ENCODE data around the gene CUL4A.

CUL4A gene

GRCh38 chr13:113184568-113185440 lies 24.6 kb upstream of the CUL4A start:
- no peak overlapping the region for H2AFZ ChIP-seq (ENCODE audit: low read length)
- no peak overlapping the region for H3K4me3 ChIP-seq (ENCODE audit: low read length, poor library complexity, severe bottlenecking)
- no peaks in the 10 kb centered on the region for H3K27me3 ChIP-seq (ENCODE audit: insufficient read depth, low read length, poor library complexity, severe bottlenecking)
- no peaks in the 10 kb centered on the region for H3K9me3 ChIP-seq (ENCODE audit: insufficient read depth, low read depth, low read length)
- H3K79me2 ChIP-seq (ENCODE audit: insufficient read depth, low read length) = no peaks in the 10 kb centered on the region
- no peak overlapping the region for H3K9ac ChIP-seq (ENCODE audit: low read depth, low read length, poor library complexity, severe bottlenecking)
- peaks cover 59% of the 10 kb centered on the region; the same call in 1 of the 2 replicates for H3K36me3 ChIP-seq (ENCODE audit: insufficient read depth, low read length)
- no peaks in the 10 kb centered on the region for H4K20me1 ChIP-seq (ENCODE audit: insufficient read depth, low read length, poor library complexity, severe bottlenecking)
- H3K4me1 ChIP-seq (ENCODE audit: insufficient read depth, low read length, poor library complexity, severe bottlenecking) = no peaks in the 10 kb centered on the region
- H3K4me2 ChIP-seq (ENCODE audit: low read depth, low read length, poor library complexity, severe bottlenecking) = no peak overlapping the region
- H3F3A ChIP-seq (ENCODE audit: low read depth) = no peaks in the 10 kb centered on the region
- TF ChIP-seq EZH2phosphoT487 (IDR thresholded peaks at IDR 0.05; ENCODE audit: borderline replicate concordance) (no peak), CTCF (conservative IDR thresholded peaks at IDR 0.05; ENCODE audit: low read length) (no peak)
- H3K9me2 ChIP-seq (replicated peaks; ENCODE audit: low read depth, low read length) = no peaks in the 10 kb centered on the region

- Histone ChIP-seq H3K4me2 (ENCODE audit: low read depth, low read length, poor library complexity, severe bottlenecking) (no peak overlapping the region), H3K9ac (ENCODE audit: low read depth, low read length, poor library complexity, severe bottlenecking) (no peak overlapping the region)
Observed at GRCh38 chr13:113186061-113186900, 23.1 kb upstream of the CUL4A start.

GRCh38 chr13:113187263-113187669 lies 22.1 kb upstream of the CUL4A start:
- Histone ChIP-seq H3K4me1 (ENCODE audit: insufficient read depth, low read length, poor library complexity, severe bottlenecking) (no peaks in the 10 kb centered on the region), H3K4me2 (ENCODE audit: low read depth, low read length, poor library complexity, severe bottlenecking) (no peak overlapping the region)

More at GRCh38 chr13:113186061-113186900, 23.1 kb upstream of the CUL4A start:
- no peaks in the 10 kb centered on the region for H3K79me2 ChIP-seq (ENCODE audit: insufficient read depth, low read length)
- no peaks in the 10 kb centered on the region for H4K20me1 ChIP-seq (ENCODE audit: insufficient read depth, low read length, poor library complexity, severe bottlenecking)
- no peak overlapping the region for H3K4me3 ChIP-seq (ENCODE audit: low read length, poor library complexity, severe bottlenecking)
- H3K36me3 ChIP-seq (ENCODE audit: insufficient read depth, low read length) = peaks cover 51% of the 10 kb centered on the region; the same call in 1 of the 2 replicates
- H2AFZ ChIP-seq (ENCODE audit: low read length) = no peak overlapping the region
- no peaks in the 10 kb centered on the region for H3K9me2 ChIP-seq (replicated peaks; ENCODE audit: low read depth, low read length)
- H3K27me3 ChIP-seq (ENCODE audit: insufficient read depth, low read length, poor library complexity, severe bottlenecking) = no peaks in the 10 kb centered on the region
- TF ChIP-seq CTCF (conservative IDR thresholded peaks at IDR 0.05; ENCODE audit: low read length) (no peak), EZH2phosphoT487 (IDR thresholded peaks at IDR 0.05; ENCODE audit: borderline replicate concordance) (no peak)
- H3K4me1 ChIP-seq (ENCODE audit: insufficient read depth, low read length, poor library complexity, severe bottlenecking) = no peaks in the 10 kb centered on the region
- H3K9me3 ChIP-seq (ENCODE audit: insufficient read depth, low read depth, low read length) = no peaks in the 10 kb centered on the region
- H3F3A ChIP-seq (ENCODE audit: low read depth) = no peaks in the 10 kb centered on the region

More at GRCh38 chr13:113187263-113187669, 22.1 kb upstream of the CUL4A start:
- TF ChIP-seq CTCF (conservative IDR thresholded peaks at IDR 0.05; ENCODE audit: low read length) (no peak), EZH2phosphoT487 (IDR thresholded peaks at IDR 0.05; ENCODE audit: borderline replicate concordance) (no peak)
- Histone ChIP-seq H3K36me3 (ENCODE audit: insufficient read depth, low read length) (peaks cover 47% of the 10 kb centered on the region; the same call in 1 of the 2 replicates), H3K9me2 (replicated peaks; ENCODE audit: low read depth, low read length) (no peaks in the 10 kb centered on the region), H3K27me3 (ENCODE audit: insufficient read depth, low read length, poor library complexity, severe bottlenecking) (no peaks in the 10 kb centered on the region), H3F3A (ENCODE audit: low read depth) (no peaks in the 10 kb centered on the region), H2AFZ (ENCODE audit: low read length) (no peak overlapping the region), H3K9me3 (ENCODE audit: insufficient read depth, low read depth, low read length) (no peaks in the 10 kb centered on the region), H3K79me2 (ENCODE audit: insufficient read depth, low read length) (no peaks in the 10 kb centered on the region), H3K9ac (ENCODE audit: low read depth, low read length, poor library complexity, severe bottlenecking) (no peak overlapping the region), H4K20me1 (ENCODE audit: insufficient read depth, low read length, poor library complexity, severe bottlenecking) (no peaks in the 10 kb centered on the region), H3K4me3 (ENCODE audit: low read length, poor library complexity, severe bottlenecking) (no peak overlapping the region)
